Stimulated activated CD4-positive, alpha-beta T cell treated with anti-CD3 and anti-CD28 coated beads, Interleukin-15, amount 100 ng/mL, for 24 hours (primary cell): Measurements from ENCODE around the gene RPL13.

ENCODE experiments used
- DNase-seq: peaks from one replicate; pipeline ENCODE4 v3.0.0-alpha.2; 2020

Gene RPL13

DNA sequence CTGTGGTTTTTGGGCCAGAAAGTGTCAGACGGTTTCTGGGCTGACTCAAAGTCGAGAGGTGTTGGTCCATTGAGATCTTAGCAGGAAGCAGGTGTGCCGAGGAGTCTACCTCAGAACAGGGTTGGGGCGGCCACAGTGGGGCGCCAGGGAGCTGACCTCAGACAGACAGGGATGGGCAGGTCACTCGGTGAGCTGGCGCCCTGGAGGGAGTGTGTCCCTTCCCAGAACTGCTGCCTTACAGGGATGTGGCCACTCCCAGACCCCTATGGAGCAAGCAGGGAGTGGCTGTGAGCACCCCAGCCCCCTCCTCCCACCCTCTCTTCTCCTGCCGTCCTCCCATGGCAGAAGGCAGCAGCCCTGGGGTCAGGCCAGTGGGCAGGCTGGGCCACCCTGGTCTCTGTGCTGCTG is 39.0 kb downstream of the RPL13 start:
- DNase-seq, result peak; percentile 47

DNA sequence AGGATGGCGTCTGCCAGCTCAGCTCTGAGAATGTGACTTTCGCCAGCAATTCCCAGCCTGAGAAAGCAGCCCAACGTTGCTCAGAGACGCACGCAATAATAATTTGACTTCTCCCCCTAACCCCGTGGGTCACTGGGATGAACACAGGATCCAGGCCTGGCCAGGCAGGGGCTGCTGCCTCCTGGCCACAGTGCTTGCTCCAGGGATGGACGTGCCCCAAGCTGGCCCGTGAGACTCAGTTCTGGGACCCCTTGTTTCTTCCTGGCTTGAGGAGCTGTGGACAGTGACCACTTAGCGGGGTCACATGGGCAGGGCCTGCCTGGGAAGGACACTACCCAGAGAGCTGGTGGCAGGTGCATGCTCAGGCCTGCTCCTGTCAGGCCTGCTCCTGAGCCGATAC is 39.4 kb downstream of the RPL13 start:
- no peak for DNase-seq

DNA sequence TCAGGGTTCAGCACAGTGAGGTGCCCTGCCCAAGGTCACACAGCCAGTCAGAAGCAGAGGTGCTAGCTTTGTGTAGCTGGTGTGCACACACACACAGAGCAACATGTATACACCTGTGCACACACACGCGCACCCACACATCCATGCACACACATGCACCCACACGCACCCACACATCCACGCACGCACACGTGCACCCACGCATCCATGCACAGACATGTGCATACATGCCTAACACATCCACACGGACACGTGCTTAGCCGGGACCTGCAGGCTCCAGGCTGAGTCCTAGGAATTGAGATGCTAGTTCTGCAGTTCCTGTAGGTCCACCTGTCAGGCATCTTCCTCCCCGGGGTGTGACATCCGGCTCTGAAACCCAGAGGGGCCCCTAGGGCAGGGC is 39.9 kb downstream of the RPL13 start:
- no peak for DNase-seq

DNA sequence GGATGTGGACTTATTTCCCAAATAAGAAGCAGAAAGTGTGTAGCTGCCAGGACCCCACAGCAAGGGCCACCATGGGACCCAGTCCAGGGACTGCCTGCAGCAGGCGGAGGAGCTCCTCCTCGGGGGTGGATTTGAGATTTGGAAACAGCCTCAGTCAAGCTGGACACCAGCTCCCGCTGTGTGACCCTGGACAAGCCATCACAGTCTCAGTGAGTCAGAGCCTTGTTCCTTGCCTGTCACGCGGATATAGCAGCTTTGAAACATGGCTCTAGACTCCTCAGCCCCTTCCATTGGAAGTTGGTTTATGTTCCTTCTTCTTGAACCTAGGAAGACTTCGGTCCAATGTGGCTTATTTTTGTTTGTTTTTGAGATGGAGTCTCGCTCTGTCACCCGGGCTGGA is 40.5 kb downstream of the RPL13 start:
- no peak for DNase-seq

DNA sequence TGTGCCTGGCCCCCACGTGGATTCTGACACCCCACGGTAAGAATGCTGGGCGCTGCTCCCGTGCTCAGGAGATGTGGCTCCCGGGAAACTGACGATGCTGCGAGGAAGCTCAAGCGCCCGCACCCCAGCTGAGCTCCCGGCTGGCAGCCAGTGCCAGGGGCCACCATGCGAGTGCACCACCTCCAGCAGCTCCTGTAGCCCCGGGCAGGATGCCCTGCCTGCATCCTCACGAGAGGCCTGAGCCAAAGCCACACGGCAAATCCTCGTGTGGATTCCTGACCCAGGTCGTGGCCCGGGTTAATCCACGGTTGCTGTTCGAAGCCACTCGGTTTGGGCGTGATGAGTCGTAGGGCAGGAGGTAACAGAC is 41.4 kb downstream of the RPL13 start:
- DNase-seq, result no peak

DNA sequence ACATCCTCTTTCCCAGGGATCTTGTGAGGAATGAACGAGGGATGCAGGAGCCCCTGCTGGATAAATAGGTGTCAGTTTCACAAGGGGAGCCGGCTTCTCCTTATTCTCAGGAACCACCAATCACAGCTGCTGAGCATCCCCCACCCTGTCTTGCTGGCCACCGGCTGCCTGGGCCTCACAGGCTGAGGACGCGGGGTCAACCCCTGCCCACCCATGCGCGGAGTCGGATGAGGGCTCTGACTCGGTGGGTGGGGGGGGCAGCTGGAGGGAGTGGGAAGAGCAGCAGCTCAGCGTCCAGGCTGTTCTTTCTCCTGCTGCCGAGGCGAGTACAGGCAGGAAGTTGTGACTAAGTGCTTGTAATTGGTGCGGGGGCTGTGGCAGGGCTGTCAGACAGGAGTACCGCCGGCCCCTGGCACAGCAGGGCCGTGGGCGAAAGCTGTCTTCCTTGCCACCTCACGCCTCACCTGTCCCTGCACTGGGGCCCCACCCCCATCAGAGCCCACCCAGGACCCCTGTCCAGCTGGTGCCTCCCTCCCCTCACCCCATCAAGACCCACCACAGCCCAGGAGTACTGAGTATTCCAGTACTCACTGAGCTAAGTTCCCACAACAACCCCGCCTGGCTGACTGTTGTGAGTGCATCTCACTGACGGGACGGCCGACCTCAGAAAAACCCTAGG is 41.9 kb downstream of the RPL13 start:
- DNase-seq, result peak; percentile 77

DNA sequence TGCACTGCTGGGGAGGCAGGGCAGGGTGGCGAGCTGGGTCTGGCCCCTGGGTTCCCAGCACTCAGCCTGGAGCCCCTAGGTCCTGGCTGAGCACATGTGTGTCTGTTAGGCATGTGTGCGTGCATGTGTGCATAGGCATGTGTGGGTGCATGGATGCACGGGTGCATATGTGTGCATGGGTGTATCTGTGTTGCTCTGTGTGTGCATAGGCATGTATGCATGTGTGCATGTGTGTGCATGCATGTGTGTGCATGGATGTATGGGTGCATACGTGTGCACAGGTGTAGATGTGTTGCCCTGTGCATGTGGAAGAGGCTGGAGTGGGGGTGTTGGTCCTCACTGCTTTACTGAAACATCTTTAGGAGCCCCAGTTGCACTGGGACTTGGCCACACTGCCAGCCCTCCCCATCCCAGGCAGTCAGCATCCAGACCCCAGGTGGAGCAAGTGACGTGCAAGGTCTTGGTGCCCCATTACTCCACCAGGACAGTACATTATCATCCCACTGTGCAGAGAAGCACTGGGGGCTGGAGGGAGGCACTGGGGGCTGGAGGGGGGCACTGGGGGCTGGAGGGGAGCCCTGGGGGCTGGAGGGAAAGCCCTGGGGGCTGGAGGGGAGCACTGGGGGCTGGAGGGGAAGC is 42.6 kb downstream of the RPL13 start:
- no peak for DNase-seq

DNA sequence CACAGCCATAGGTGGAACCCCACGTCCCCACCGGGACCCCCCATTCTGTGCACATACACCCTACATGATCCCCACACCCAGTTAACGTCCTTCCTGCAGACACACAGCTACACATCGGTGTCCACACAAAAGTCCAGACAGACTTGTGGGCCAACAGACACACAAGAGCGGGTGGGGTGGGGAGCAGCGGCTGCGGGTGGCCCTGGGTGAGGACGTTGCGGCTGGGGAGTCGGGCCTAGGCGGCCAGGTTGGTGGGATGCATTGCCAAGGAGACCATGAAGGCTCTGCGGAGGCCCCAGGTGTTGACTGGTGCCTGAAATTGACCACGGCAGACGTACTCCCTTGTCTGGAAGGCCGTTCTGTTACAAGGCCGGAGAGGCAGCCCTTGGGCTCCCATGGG is 44.3 kb downstream of the RPL13 start:
- no peak for DNase-seq

DNA sequence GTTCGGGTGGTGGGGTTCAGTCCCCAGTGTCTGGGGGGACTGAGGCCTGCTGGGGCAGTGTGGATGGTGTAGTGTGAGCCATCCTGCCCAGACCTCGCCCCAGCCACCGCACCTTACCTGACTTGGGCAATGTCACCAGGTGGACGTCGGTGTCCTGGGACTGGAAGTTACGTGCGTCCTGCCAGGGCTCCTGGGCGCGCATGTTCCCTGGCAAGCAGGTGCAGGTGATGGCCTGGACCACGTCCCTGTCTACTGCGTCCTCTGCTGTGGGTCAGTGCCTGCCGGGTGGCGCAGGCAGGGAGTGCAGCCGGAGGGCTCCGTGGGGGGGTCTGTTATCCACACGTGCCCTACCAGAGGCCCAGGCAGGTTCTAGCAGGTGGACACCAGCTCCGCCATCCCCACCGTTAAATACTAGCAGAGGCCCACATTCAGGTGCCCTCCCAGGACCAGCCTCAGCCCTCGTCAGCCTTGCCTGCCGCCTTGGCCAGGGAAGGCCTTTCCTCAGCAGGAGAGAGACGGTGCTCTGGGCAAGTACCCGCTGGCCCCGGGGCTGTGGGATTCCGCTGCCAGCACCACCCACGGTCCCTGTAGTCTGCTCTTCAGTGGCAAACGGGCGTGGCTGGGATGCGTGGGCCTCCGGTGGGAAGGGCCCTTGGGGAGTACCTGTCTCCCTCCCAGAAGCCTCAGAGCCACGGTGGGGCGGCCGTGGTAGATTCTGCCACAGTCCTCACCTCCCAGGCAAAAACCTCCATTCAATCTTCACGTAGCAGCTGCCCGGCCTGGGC is 44.9 kb downstream of the RPL13 start:
- no peak for DNase-seq

DNA sequence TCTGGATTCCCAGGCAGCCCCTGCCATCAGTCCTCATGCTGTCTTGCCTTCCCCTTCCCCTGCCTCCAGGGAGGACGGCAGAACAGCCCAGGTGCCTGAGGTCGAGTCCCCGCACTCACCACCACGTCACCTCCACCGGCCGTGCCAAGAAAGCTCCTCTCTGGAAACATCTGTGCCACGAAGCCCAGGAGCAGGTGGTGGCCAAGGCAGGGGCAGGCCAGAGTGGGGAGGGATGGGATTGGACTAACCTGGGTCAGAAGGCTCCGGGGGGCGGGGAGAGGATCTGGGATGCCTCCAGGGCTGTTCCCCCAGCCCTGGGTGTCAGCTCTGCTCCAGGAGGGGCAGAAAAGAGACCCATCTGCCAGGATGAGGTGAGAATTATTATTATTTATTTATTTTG is 45.5 kb downstream of the RPL13 start:
- DNase-seq, result no peak

DNA sequence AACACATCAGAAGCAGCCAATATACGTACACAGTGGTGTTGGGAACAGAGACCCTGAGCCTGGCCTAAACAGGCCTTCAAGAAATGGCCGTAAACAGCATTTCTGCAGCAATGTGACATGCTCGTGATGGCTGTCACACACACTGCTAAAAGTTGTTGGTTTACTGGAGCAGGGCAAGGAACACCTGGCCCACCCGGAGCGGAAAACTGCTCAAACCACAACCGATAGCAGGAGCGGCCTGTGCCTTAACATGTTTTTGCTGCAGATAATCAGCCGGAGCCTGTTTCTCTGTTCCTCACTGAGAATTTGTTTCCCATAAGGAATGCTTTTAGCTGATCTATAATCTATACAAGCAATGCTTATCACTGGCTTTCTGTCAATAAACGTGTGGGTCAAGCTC is 47.0 kb downstream of the RPL13 start:
- DNase-seq, result no peak

DNA sequence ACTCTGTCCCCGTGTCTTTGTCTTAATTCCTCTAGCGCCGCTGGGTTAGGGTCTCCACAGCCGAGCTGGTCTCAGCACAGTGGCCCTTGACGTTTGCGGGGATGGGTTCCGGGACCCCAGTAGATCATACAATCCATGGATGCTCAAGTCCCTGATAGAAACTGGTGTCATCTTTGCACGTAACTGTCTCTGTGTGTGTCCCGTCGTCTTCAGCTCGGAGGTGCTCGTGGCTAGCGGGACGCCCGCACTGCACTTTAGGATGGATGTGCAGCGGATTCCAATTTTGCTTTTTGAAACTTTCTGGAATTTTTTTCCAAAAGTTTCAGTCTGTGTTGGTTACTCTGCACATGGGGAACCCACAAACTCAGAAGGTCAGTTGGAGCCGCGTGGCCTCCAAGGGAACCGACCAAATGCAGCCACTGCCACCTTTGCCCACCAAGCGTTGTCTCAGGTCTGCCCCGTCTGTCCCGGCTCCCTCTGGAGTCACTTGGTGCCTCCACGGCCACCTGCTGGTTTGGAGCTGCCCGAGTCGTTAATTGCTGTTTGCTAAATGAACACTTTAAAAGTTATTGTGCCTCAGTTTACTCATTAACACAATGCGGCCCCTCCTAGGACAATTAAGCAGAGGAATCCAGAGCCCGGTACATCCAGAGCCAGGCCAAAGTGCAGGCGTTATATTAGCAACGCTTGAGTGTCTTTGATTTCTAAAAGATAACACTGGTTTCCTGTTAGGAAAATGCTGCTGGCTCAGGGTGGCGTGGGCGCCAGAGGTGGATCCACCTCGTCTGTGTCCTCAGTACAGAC is 47.7 kb downstream of the RPL13 start:
- DNase-seq, result no peak

DNA sequence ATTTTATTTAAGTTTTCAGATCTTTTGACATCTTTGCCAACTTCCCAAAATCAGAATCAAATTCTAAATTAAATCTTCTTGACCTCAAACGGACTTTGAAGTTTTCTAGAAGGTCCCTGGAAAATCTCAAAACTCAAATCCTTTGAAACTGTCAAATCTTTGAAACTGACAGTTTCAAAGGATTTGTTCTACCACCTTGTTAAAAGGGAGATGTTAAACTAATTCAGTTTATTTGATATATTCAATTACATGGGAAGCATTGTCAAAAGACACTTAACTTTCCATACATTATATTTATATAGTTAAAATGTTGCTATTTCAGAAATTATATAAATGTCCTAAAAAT is 49.6 kb downstream of the RPL13 start:
- DNase-seq, result no peak

DNA sequence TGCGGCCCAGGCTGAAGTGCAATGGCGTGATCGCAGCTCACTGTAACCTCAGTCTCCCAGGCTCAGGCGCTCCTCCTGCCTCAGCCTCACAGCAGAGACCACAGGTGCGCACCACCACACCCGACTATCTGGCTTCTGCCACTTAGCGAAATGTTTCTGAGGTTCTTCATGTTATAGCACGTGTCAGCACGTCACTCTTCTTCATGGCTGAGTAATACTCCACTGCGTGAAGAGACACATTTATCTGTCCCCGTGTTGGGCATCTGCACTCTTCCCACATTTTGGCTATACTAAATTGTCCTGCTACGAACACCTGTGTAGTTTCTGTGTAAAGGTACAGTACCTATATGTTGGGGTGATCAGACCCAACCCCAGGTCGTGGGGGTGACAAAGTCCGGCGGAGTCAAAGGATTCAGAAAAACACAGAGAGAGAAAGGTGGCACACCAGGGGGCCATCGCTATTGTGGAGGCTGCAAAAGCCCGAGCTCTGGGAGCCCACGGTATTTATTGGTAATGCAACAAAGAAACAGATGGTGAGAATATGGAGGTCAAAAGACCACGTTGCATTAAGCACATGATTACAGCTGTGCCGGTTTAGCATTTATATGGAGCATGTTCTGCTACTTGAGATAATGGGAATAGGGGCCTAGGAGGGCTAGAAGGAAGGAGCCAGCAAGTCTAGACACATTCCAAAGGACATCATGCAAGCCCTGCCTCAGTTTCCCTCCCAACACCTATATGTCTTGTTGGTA is 52.1 kb downstream of the RPL13 start:
- no peak for DNase-seq

DNA sequence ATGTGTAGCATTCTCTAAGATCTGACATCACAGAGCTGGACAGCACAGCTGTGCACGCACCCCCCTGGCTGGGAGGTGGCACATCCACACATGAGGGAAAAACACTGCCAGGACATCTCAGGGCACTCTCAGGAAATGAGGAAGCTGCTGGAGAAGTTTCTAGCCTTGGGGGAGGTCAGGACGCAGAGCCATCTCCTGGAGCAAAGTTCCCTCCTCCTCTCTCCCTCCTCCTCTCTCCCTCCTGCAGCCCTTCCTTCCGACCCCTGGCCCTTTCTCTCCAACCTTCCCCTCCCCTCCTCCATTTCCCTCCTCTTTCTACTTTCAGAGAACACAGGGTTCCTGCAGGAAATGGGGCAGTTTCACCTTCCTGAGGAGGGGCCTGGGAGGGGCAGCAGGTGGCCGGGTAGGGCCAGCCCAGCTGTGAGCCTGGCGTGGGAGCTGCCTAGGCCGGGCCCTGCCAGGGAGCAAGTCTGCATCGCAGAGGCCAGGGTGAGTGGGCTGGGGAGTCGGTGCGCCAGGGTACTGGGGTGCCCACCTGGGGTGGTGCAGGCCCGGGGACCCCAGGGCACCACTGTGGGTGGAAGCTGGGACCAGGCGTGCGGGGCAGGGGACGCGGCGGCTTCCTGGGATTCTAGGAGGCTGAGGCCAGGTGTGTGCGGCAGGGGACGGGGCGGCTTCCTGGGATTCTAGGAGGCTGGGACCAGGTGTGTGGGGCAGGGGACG is 52.9 kb downstream of the RPL13 start, which contains the start of gene DPEP1:
Gene DPEP1, plus strand, starts transcription at position 412 of the 723 bp plus-strand sequence. CDS start 16,769 bp downstream, outside the sequence.
- DNase-seq, result no peak

DNA sequence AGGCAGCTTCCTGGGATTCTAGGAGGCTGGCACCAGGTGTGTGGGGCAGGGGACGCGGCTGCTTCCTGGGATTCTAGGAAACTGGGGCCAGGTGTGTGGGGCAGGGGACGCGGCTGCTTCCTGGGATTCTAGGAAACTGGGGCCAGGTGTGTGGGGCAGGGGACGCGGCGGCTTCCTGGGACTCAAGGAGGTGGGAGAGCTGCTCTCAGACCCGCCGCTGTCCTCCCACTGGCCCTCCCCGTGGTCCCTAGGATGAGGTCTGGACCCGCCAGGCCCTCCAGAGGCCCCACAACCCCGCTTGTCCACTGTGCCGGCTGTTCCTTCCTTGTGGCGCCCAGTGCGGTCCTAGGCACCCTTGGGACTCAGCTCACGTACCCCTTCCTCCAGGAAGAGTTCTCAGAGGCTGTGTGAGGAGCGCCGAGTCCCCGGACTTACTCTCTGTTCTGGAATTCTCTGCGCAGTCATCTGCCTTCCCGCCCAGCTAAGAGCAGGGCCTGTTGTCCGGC is 53.5 kb downstream of the RPL13 start:
- DNase-seq, result no peak
